ENCODE data around the gene PATL2.
"Not testable (repeated sequence)": the region's sequence is repeated elsewhere in the genome, so short reads cannot be mapped to it uniquely, and the experiment has no call there.

The PATL2 gene

GRCh38 chr15:44719293-44719999, 8.3 kb upstream of the PATL2 start:
- in situ Hi-C loops (cut with MboI; ENCODE audit: low sequenced_read_pairs) = no loop called here

- in situ Hi-C loops (cut with MboI; ENCODE audit: low sequenced_read_pairs) = no loop called here
These were observed 7.8 kb upstream of the PATL2 start for GRCh38 chr15:44718927-44719292.

- in situ Hi-C loops (cut with MboI; ENCODE audit: low sequenced_read_pairs) = no loop called here
These were observed 7.2 kb upstream of the PATL2 start for GRCh38 chr15:44718180-44718926.

GRCh38 chr15:44716983-44717602, 6.0 kb upstream of the PATL2 start:
- in situ Hi-C loops (cut with MboI; ENCODE audit: low sequenced_read_pairs) = no loop called here

GRCh38 chr15:44715797-44716334, 4.7 kb upstream of the PATL2 start:
- in situ Hi-C loops (cut with MboI; ENCODE audit: low sequenced_read_pairs) = no loop called here

GRCh38 chr15:44715142-44715796, 4.1 kb upstream of the PATL2 start:
- in situ Hi-C loops (cut with MboI; ENCODE audit: low sequenced_read_pairs) = no loop called here

GRCh38 chr15:44713006-44713966, 2.2 kb upstream of the PATL2 start:
- in situ Hi-C loops (cut with MboI; ENCODE audit: low sequenced_read_pairs) = no loop called here

GRCh38 chr15:44712346-44713005, 1.4 kb upstream of the PATL2 start:
- in situ Hi-C loops (cut with MboI; ENCODE audit: low sequenced_read_pairs) = no loop called here

GRCh38 chr15:44711743-44712345, 721 bp upstream of the PATL2 start:
- in situ Hi-C loops (cut with MboI; ENCODE audit: low sequenced_read_pairs) = no loop called here

GRCh38 chr15:44710236-44711095, 657 bp downstream of the PATL2 start:
- in situ Hi-C loops (cut with MboI; ENCODE audit: low sequenced_read_pairs) = no loop called here

- in situ Hi-C loops (cut with MboI; ENCODE audit: low sequenced_read_pairs) = no loop called here
These were observed 4.0 kb downstream of the PATL2 start for GRCh38 chr15:44706946-44707636.

GRCh38 chr15:44706401-44706800, 4.7 kb downstream of the PATL2 start:
- in situ Hi-C loops (cut with MboI; ENCODE audit: low sequenced_read_pairs) = no loop called here

- in situ Hi-C loops (cut with MboI; ENCODE audit: low sequenced_read_pairs) = no loop called here
These were observed 5.1 kb downstream of the PATL2 start for GRCh38 chr15:44705986-44706385.

GRCh38 chr15:44700676-44701075, 10.4 kb downstream of the PATL2 start:
- in situ Hi-C loops (cut with MboI; ENCODE audit: low sequenced_read_pairs) = not testable (repeated sequence)

GRCh38 chr15:44698641-44699040, 12.5 kb downstream of the PATL2 start:
- in situ Hi-C loops (cut with MboI; ENCODE audit: low sequenced_read_pairs) = no loop called here

GRCh38 chr15:44697014-44697413, 14.1 kb downstream of the PATL2 start:
- in situ Hi-C loops (cut with MboI; ENCODE audit: low sequenced_read_pairs) = no loop called here

GRCh38 chr15:44695294-44695693, 15.8 kb downstream of the PATL2 start:
- in situ Hi-C loops (cut with MboI; ENCODE audit: low sequenced_read_pairs) = no loop called here

GRCh38 chr15:44694416-44694815, 16.7 kb downstream of the PATL2 start:
- in situ Hi-C loops (cut with MboI; ENCODE audit: low sequenced_read_pairs) = no loop called here

All from hTERT RPE-1 (cell line).